ENCODE data around the gene CCL4.
"Not testable (repeated sequence)": the region's sequence is repeated elsewhere in the genome, so short reads cannot be mapped to it uniquely, and the experiment has no call there.

CCL4 gene

DNA sequence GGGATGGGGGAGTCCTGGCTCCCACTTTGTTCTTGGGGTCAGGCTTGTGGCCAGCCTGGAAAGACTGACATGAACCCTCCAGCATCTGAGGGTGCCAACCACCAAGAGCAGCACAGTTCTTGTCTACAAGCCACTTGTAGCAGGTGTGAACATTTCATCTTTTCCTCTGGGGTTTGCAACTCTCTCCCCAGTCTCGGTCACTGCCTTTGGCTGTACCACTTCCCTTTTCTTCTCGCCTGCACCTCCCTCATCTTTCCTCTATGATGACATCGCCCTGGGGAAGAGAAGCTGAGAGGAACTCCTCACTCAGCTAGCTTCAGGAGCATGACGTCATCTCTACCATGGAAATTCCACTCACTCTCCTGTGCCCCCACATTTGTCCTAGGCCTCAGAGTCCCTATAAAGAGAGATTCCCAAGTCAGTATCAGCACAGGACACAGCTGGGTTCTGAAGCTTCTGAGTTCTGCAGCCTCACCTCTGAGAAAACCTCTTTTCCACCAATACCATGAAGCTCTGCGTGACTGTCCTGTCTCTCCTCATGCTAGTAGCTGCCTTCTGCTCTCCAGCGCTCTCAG lies at the start of gene CCL4:
CCL4 (plus strand) TSS at position 427 of the 575 bp plus-strand sequence; CDS start at position 506, 79 bp downstream.
- not testable (repeated sequence) for DNase-seq

DNA sequence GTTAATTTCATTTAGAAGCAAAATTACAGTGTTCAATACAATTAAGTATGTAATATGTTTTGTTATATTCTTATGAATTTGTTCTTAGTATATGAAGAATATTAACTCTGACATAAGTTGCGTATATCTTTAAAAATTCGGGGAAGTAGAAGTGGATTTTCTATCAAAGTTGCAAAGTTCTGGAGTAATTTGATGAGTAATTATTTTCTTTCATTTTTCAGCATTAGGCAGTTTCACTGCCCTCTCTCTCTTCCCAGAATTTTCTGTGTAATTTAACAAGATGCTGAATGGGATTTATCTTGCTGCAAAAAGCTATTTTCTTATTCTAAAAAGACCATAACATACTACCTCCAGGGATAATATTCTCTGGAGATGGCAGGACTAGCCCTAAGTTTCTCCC lies 48.5 kb upstream of the CCL4 start:
- DNase-seq: no peak

DNA sequence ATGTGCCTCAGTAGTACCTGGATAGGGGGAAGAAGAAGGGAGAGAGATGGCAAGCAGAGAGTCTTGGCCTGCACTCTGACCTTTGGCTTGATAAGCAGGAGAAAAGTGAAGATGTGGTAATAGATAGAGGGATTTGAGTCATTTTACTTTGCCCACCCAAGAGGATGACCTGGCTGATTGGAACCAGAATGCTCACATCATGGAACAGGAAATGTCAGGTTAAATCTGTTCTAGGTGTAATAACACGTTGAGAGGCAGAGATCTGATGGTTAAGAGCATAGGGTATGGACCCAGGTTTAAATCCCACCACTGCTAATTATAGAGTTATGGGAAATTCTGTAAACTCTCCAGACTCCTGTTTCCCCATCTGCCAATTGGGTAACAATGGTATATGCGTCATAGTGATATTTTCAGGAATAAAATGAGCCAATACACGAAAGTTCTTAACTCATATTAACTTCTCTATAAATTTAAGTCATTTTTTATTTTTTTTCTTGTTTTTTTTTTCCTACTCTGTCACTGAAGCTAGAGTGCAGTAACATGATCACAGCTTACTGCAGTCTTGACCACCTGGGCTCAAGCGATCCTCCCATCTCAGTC lies 47.6 kb upstream of the CCL4 start:
- DNase-seq: no peak

DNA sequence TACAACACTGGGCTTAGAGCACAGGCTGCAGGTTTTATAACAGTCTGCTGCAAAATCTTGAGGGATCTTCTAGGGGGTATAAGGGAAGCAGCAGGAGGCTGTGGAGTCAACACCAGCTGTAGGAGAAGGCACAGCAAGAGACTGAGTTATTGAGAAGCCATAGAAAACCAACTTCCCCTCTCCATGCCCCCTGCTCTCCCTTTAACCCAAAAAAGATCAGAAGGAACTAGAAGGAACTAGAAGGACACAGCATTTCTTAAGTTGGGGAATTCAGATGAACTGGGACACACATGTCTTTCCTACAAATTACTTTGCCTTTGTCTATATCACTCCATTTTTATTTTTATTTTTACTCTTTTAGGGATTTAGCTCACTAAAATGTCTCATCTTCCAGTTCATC lies 45.7 kb upstream of the CCL4 start:
- DNase-seq: no peak

- no peak for DNase-seq
Measured at GRCh38 chr17:36059406-36059805, 44.2 kb upstream of the CCL4 start.

GRCh38 chr17:36060816-36061215 lies 42.8 kb upstream of the CCL4 start:
- DNase-seq: no peak

GRCh38 chr17:36063786-36064541 lies 39.7 kb upstream of the CCL4 start, which contains the start of gene CCL18:
Gene CCL18, plus strand, starts transcription at chr17:36064272. Its CDS starts 71 bp downstream, at chr17:36064343.
- DNase-seq: no peak

DNA sequence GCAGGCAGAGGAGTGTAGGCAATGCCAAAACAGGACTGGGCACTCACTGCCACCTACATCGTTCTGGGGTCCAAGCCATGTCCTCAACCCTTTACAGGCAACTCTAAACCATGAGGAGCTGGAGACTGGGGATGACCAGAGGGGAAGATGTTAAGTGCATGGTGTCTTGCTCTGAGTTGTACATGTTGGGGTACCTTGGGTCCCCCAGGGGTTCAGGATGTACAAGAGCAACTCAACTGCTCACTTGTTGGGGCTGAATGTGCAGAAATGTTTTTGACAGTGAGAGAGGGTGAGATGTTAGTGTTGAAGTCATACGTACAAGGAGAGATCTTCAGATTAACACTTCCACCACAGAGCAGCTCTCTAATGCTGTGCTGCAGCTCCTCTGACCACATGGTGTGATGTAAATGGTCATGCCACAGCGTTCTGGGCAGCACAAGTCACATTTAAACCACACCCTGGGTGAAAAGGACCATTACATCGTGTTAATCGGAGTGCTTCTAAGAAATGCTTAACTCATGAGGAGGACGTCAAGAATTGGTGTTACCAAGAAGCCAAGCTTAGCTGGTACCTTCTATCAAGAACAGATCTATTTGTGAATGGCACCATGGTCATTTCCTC lies 37.2 kb upstream of the CCL4 start:
- DNase-seq: no peak

DNA sequence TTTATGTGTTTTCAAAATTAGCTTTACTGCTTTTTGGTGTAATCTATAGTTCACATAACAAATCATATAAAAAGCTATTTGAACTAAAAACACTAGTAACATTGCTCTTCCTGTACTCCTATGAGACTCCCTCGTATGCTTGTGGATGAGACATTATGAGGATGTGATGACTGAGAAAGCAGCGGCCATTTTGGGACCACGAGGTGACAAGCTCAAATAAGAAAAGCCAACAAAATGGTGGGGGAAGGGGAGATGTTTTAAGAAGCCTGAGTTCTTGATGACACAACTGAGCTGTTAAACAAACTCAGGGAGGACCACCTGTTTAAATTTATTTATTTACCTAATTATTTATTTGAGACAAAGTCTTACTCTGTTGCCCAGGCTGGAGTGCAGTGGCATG lies 35.1 kb upstream of the CCL4 start:
- DNase-seq: no peak

DNA sequence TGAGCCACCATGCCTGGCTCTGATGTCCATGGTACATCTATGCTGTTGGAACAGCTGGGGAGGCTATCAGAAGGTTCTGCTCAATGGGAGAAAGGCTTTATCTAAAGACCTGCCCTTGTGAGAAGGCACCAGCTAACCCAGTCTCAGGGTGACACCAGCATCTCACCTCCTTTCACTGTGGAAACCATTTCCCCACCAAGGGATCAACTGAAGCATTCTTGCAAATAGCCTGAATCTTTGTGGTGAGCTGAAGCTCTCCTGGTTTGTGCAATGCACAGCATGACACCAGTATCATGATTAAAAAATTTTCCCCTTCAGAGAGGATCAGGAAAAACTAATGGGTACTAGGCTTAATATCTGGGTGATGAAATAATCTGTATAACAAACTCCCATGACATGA lies 34.5 kb upstream of the CCL4 start:
- DNase-seq: no peak

GRCh38 chr17:36070427-36070826 lies 33.2 kb upstream of the CCL4 start:
- DNase-seq: no peak

DNA sequence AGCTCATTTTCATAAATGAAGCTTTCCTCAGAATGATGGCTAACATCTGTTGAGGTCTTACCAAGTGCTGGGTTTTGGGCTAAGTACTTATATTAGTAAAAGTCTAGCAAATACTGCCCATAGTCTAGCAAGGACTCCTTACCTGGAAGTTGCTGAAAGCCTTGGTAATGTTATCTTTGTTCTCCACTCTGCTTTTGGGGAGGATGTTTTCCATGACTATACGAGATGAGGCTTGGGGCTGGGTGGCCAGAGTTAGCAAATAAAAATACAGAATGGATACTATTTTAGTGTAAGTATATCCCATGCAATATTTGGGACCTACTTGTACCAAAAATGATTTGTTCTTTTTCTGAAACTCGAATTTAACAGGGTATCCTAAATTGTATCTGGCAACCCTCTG lies 31.9 kb upstream of the CCL4 start:
- DNase-seq: no peak

DNA sequence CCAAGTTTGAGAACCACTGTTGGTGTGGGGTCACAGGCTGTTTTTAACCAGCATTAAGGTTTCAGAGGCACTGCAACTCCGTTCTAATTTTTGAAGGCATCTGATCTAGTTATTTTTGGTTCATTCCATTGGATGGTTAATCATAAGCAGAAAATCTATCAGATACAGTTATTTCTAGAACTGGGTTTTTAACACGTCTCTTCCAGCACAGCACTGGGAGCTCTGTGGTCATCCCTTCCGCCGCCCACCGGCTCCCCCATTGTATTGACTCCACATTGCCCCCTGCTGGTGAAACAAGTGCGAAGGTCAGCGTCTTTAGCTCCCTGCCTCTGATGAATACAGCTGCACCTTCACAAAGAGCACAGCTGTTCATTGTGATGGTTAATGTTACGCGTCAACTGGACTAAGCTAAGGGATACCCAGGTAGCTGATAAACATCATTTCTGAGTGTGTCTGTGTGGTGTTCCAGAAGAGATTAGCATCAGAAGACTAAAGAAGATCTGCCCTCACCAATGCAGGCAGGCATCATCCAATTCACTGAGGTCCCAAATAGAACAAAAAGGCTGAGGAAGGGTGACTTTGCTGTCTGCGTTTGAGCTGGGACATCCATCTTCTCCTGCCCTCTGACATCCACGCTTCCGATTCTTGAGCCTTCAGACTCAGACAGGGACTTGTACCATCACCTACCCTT lies 31.1 kb upstream of the CCL4 start:
- DNase-seq: peak; percentile 22

- no peak for DNase-seq
Measured at GRCh38 chr17:36074365-36074764, 29.3 kb upstream of the CCL4 start.

DNA sequence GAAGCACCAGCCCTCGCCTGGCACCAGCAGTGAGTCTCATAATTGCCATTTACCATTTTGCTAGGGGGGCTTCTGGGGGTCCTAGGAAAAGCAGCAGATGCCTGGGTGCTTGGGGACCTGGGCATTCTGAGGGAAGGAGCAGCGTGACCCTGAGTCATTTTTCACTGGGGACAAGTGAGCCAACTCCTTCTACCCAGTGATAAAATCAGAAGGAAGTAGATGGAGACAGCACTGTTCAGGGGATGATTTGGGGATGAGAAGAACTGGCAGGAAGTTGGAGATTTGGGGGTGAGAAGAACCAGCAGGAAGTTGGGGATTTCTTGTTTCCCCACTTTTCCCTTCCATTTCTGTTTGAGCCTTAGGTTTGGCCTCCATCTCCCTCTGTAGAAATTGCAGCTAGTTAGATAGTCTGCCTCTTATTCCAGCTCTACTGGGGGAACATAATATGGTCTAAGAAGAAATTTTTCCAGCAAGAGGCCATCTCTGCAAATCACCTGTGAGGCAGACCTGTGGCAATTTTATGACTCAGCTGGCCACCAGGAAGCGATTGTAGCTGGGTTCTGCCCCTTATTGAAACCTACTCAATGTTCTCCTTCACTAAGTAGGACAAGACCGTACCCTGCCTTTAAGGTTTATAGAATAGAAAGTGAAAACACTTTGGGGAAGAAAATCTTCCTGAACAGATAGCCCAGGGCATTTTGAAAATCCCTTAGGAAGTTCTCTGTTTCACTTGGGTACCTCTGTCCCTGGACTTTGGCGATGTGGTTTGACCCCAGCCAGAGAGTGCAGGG lies 21.8 kb upstream of the CCL4 start:
- DNase-seq: not testable (repeated sequence)

GRCh38 chr17:36082482-36083120 lies 21.0 kb upstream of the CCL4 start:
- DNase-seq: not testable (repeated sequence)

- not testable (repeated sequence) for DNase-seq
Measured at GRCh38 chr17:36083691-36084090, 19.9 kb upstream of the CCL4 start.

DNA sequence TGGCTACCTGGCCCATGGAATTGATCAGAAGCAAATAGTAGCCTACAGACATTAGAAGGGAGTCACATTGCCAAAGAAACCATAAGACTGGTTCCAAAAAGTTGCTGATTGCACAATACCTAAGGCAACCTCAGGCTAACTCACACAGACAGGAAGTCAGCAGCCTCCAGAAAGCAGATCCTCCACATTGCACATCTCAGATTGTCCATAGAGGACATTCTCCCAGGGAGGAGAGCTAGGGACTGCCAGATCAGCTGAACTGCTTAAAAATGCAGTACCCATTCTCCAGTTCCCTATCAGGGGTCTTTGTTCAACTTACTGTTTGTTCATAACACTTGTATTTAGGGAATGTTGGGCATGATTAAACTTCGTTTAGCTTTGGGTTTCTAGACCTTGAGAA lies 17.9 kb upstream of the CCL4 start:
- DNase-seq: no peak

- DNase-seq: no peak
Measured at GRCh38 chr17:36086791-36087190, 16.8 kb upstream of the CCL4 start.

DNA sequence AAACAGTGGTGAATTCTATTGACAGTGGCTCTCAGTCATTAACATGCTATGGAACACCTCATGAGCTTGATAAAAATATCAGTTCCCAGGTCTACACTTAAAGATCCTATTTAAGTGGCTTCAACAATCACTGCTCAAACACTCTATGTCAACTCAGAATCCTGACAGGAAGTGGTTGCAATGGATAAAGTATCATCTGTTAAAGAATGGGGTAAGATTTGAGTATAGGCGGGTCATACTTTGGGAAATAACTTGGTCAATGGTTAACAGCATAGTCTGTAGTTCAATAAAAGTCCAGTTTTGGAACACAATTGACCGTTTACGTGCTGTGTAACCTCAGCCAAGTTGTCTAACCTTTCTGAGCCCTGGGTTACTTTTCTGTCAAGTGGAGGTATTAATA lies 16.2 kb upstream of the CCL4 start:
- DNase-seq: not testable (repeated sequence)

DNA sequence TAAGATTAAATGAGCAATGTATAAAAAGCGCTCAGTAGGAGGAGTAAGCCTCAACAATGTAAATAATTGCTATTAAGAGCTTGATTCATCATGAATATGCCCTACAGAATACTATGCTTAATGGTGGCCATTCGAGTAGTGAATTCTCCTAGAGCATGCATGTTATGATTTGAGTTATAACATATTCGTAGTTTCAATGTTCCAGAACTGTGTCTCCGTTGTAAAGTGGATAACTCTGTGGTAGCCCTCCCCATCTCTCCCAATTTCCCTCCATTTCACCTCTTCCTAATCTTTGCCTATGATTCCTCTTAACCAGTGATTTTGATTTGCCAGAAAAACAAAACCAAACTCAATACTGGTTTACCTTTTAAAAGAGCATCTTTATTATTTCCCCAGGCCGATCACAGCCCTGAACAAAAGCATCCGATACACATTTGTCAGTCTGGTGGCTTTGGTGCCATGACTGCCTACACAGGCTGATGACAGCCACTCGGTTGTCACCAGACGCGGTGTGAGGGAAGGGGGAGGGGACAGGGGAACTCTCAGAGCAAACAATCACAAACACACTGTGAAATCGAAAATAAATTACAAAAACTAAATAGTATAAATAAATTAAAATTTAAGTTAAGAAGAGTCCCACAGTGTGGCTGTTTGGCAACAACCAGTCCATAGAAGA lies 15.6 kb upstream of the CCL4 start:
- not testable (repeated sequence) for DNase-seq
